Ovary (tissue), 9 donors: ENCODE measurements around the gene MSI2. TPM values are rescaled to one million over a fixed set of nuclear protein-coding genes. Genes with fewer than 3 reads are reported as not detected.
"Not testable (repeated sequence)": the region's sequence is repeated elsewhere in the genome, so short reads cannot be mapped to it uniquely, and the experiment has no call there.

Experiments used
- DNase-seq, 5 donors: peaks; one replicate each; pipeline ENCODE4 v3.0.0-alpha.2; 2019 to 2020
- H3K27ac ChIP-seq, 2 donors: fragments of 200-600 bp; one replicate each; pipeline versions ENCODE4 v1.5.1 to v1.8.0; 2019 to 2022
- H3K27me3 ChIP-seq: fragments of 200-600 bp; one replicate; pipeline ENCODE4 v1.8.0; 2022
- H3K36me3 ChIP-seq: fragments of 200-600 bp; sonication (generic); one replicate; pipeline ENCODE4 v1.5.1; 2019
- H3K4me1 ChIP-seq: one replicate; pipeline ENCODE4 v1.8.1; 2013; ENCODE audit warnings: mild to moderate bottlenecking, moderate library complexity; ENCODE audit not compliant: insufficient read depth
- H3K4me3 ChIP-seq: fragments of 200-600 bp; sonication (generic); one replicate; pipeline ENCODE4 v1.5.1; 2017
- H3K9me3 ChIP-seq, 2 donors: fragments of 200-600 bp in 1 of 2; sonication (generic) in 1 of 2; one replicate each; pipeline versions ENCODE4 v1.5.1 to v1.8.1; 2013 to 2019; ENCODE audit warnings: mild to moderate bottlenecking in 1 of 2, moderate library complexity in 1 of 2
- CTCF ChIP-seq, 3 donors: fragments of 450-650 bp in 2 of 3; fragments of 200-600 bp in 1 of 3; IDR thresholded peaks; one replicate each; pipeline versions ENCODE4 v1.5.1 to v1.8.0; 2016 to 2022; ENCODE audit warnings: antibody characterized with exemption in 3 of 3, mild to moderate bottlenecking in 1 of 3
- EP300 ChIP-seq: sonication (generic); formaldehyde crosslinking; IDR thresholded peaks from one replicate; pipeline ENCODE4 v1.6.1; 2017; ENCODE audit warnings: antibody characterized with exemption
- POLR2A ChIP-seq: fragments of 450-650 bp; IDR thresholded peaks from one replicate; pipeline ENCODE4 v1.6.1; 2017; ENCODE audit warnings: antibody characterized with exemption, mild to moderate bottlenecking, moderate library complexity
- WGBS, 3 donors: extraction: QIAGEN DNeasy Blood & Tissue Kit in 1 of 3; methylation state at CpG; one replicate each; pipeline versions ENCODE4 v1.1.5 to v1.1.7; 2013 to 2017; 5-methylcytosine and 5-hydroxymethylcytosine counted together
- intact Hi-C, 4 donors: fragments of 100-400 bp; cut with DNase I; formaldehyde crosslinking; loops; one replicate each; pipeline versions ENCODE4 v1.11.0 to v1.15.1; 2022 to 2023
- polyA plus RNA-seq, 2 donors: library from polyadenylated mRNA; stranded (reverse); fragments of 200-250 nt in 1 of 2; fragments of 350-450 nt in 1 of 2; fragmentation: Illumina TruSeq in 1 of 2; extraction: RNeasy Lipid Tissue Mini Kit (QIAGEN cat#74804) in 1 of 2; gene quantifications; one replicate each; pipeline ENCODE4 v1.2.3, GENCODE V29; 2013 to 2014
- total RNA-seq, 7 donors: library from RNA; depleted of rRNA in 2 of 7; stranded (reverse); fragments of >200 nt in 2 of 7; fragmentation: NEBNext Ultra II Directional in 3 of 7; extraction: Animal tissue kit (Norgen Biotek cat#: 25700) in 3 of 7; gene quantifications; one replicate each; pipeline versions ENCODE4 v1.1.0 to v1.2.4, GENCODE V29; 2016 to 2023
- donor health status: DM: no; HTN: no; CAD: no; lungs with moderate emphysema.
- donor health status: DM: no; HTN: no; CAD: no.
- donor health status: Bipolar disorder and iron deficiency.
- donor health status: DM: yes; HTN: yes; CAD: no.
- donor health status: DM: no; HTN: no; CAD: no.
- donor health status: DM: yes; HTN: yes; CAD: no.

MSI2 gene
- total and polyA plus RNA-seq, 9 donors: 43.1 to 199 (median 120) TPM

- no peaks in the 10 kb centered on the region for H3K4me1 ChIP-seq
- no peak overlapping the region for H3K4me3 ChIP-seq
- WGBS, 3 donors: 37 to 63% (median 46%) methylated on average over 3 of the region's 3 CpGs
- TF ChIP-seq EP300 (no peak), CTCF (IDR thresholded peaks at IDR 0.05) (no peak), POLR2A (no peak)
- intact Hi-C loops: no loop called here
- no peaks in the 10 kb centered on the region for H3K9me3 ChIP-seq
- no peaks in the 10 kb centered on the region for H3K27me3 ChIP-seq
- no peak for DNase-seq
- no peak overlapping the region for H3K27ac ChIP-seq
- no peaks in the 10 kb centered on the region for H3K36me3 ChIP-seq
Measured at GRCh38 chr17:57221366-57222350, 34.7 kb upstream of the MSI2 start.

DNA sequence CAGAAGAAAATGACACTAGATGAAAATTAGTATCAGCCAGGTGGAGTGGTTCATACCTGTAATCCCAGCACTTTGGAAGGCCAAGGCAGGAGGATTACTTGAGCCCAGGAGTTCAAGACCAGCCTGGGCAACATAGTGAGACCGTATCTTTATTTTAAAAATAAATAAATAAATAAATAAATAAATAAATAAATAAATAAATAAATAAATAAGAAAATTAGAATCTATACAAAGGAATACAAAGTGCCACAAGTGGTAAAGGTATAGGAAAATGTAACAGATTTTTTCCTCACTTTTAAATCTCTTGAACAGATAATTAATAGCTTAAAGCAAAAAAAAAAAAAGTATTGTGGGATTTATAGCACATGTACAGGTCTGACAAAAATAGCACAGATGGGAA is 33.9 kb upstream of the MSI2 start:
- H3K27me3 ChIP-seq, DNase-seq, H3K36me3 ChIP-seq, H3K4me1 ChIP-seq, H3K27ac ChIP-seq, H3K9me3 ChIP-seq, intact Hi-C loops, H3K4me3 ChIP-seq: not testable (repeated sequence)
- 96 to 97% (median 97%) methylated on average over 1 of the region's 1 CpG for WGBS, 3 donors

- no peaks in the 10 kb centered on the region for H3K4me1 ChIP-seq
- intact Hi-C loops: no loop called here
- DNase-seq: no peak
- no peaks in the 10 kb centered on the region for H3K36me3 ChIP-seq
- H3K9me3 ChIP-seq: no peaks in the 10 kb centered on the region
- TF ChIP-seq CTCF (IDR thresholded peaks at IDR 0.05) (no peak), POLR2A (no peak), EP300 (no peak)
- H3K27me3 ChIP-seq: no peaks in the 10 kb centered on the region
- 27 to 35% (median 31%) methylated on average over 2 of the region's 2 CpGs for WGBS, 3 donors
- H3K27ac ChIP-seq: no peak overlapping the region
- H3K4me3 ChIP-seq: no peak overlapping the region
Measured at GRCh38 chr17:57225127-57225526, 31.2 kb upstream of the MSI2 start.

- 73 to 90% (median 86%) methylated on average over 1 of the region's 1 CpG for WGBS, 3 donors
- Histone ChIP-seq H3K27me3 (no peaks in the 10 kb centered on the region), H3K4me3 (no peak overlapping the region), H3K36me3 (no peaks in the 10 kb centered on the region), H3K4me1 (no peaks in the 10 kb centered on the region), H3K9me3 (no peaks in the 10 kb centered on the region), H3K27ac (no peak overlapping the region)
- DNase-seq: no peak
- intact Hi-C loops: no loop called here
- TF ChIP-seq POLR2A: no peak
Measured at GRCh38 chr17:57226793-57227192, 29.5 kb upstream of the MSI2 start.

GRCh38 chr17:57228911-57229310 is 27.4 kb upstream of the MSI2 start:
- no peak for DNase-seq
- 32 to 48% (median 36%) methylated on average over 4 of the region's 4 CpGs for WGBS, 3 donors
- Histone ChIP-seq H3K4me3 (no peak overlapping the region), H3K27me3 (no peaks in the 10 kb centered on the region), H3K27ac (no peak overlapping the region), H3K9me3 (no peaks in the 10 kb centered on the region), H3K4me1 (no peaks in the 10 kb centered on the region), H3K36me3 (no peaks in the 10 kb centered on the region)
- intact Hi-C loops: no loop called here
- TF ChIP-seq POLR2A (no peak), EP300 (no peak), CTCF (IDR thresholded peaks at IDR 0.05) (no peak)
